Activated CD8-positive, alpha-beta T cell treated with anti-CD3 and anti-CD28 coated beads for 36 hours (primary cell): ENCODE data around the gene SFTPB. TPM values are rescaled to one million over a fixed set of nuclear protein-coding genes. Genes with fewer than 3 reads are reported as not detected.
A peak's percentile ranks its signal among the peaks of the same experiment; 100 is the strongest.

Experiments used
- ATAC-seq: fragments of 200-7000 bp; cut with Tn5 transposase; one replicate; pipeline ENCODE4 v1.10.0; 2021; ENCODE audit warnings: mild to moderate bottlenecking, moderate library complexity
- CTCF ChIA-PET: fragments of 350-600 bp; sonication (Branson Sonifier 250); formaldehyde crosslinking; loops from one replicate; lab custom pipeline; 2021; ENCODE audit warnings: antibody characterized with exemption; lab: Charles Lee
- POLR2A ChIA-PET: fragments of 350-600 bp; sonication (Branson Sonifier 250); formaldehyde crosslinking; loops from one replicate; lab custom pipeline; 2021; ENCODE audit warnings: antibody characterized with exemption; lab: Charles Lee
- DNase-seq: peaks from one replicate; pipeline ENCODE4 v3.0.0-alpha.2; 2020
- H3K27ac Mint-ChIP-seq: one replicate; pipeline ENCODE4 v1.8.0; 2021; ENCODE audit warnings: mild to moderate bottlenecking, mixed read lengths
- H3K27me3 Mint-ChIP-seq: one replicate; pipeline ENCODE4 v1.8.0; 2021; ENCODE audit warnings: mixed read lengths
- H3K36me3 Mint-ChIP-seq: one replicate; pipeline ENCODE4 v1.8.0; 2021; ENCODE audit warnings: low read depth, mixed read lengths
- H3K4me1 Mint-ChIP-seq: one replicate; pipeline ENCODE4 v1.8.0; 2021; ENCODE audit warnings: low read depth, mixed read lengths
- H3K4me3 Mint-ChIP-seq: one replicate; pipeline ENCODE4 v1.8.0; 2021; ENCODE audit warnings: mild to moderate bottlenecking, moderate library complexity, mixed read lengths
- H3K9me3 Mint-ChIP-seq: one replicate; pipeline ENCODE4 v1.8.0; 2021; ENCODE audit warnings: mixed read lengths
- intact Hi-C: fragments of 100-400 bp; cut with micrococcal nuclease; formaldehyde crosslinking; loops from one replicate; pipeline ENCODE4 v1.10.0; 2022
- total RNA-seq, 2 experiments: library from RNA; stranded (reverse); gene quantifications; one replicate each; pipeline ENCODE4 v1.2.3, GENCODE V29; 2021
- TF ChIP-seq, protein P1 (sequence below): fragments of 200-600 bp; IDR thresholded peaks from one replicate; pipeline ENCODE4 v1.8.0; 2022; ENCODE audit warnings: antibody characterized with exemption, mild to moderate bottlenecking

The SFTPB gene
- total RNA-seq, 2 experiments from 2014 or later, result not detected

DNA sequence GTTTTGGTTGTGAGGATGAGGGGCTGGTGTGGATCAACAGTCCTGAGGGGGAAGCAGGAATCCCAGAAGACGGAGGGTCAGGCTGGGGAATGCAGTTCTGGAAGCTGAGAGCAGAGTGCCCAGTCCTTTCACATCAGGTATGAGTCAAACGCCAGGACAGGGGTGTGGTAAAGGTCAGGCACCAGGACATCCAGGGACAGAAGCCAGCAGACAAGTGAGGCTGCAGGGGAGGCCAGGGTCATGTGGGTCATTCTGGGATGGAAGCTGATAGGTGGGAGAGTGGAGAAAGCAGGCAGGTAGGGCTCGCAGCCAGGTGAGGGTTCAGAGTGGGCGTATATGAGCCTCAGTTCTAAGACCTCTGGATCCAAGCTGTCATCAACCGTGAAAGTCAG, 13.4 kb upstream of the SFTPB start:
- Mint-ChIP-seq H3K27me3 (peaks cover 2% of the 10 kb centered on the region), H3K4me1 (peaks cover 15% of the 10 kb centered on the region), H3K9me3 (no peaks in the 10 kb centered on the region), H3K27ac (peak overlapping the region; percentile 37), H3K4me3 (peak overlapping the region; percentile 39), H3K36me3 (no peaks in the 10 kb centered on the region)
- no peak for ATAC-seq
- TF ChIP-seq, protein P1, sequence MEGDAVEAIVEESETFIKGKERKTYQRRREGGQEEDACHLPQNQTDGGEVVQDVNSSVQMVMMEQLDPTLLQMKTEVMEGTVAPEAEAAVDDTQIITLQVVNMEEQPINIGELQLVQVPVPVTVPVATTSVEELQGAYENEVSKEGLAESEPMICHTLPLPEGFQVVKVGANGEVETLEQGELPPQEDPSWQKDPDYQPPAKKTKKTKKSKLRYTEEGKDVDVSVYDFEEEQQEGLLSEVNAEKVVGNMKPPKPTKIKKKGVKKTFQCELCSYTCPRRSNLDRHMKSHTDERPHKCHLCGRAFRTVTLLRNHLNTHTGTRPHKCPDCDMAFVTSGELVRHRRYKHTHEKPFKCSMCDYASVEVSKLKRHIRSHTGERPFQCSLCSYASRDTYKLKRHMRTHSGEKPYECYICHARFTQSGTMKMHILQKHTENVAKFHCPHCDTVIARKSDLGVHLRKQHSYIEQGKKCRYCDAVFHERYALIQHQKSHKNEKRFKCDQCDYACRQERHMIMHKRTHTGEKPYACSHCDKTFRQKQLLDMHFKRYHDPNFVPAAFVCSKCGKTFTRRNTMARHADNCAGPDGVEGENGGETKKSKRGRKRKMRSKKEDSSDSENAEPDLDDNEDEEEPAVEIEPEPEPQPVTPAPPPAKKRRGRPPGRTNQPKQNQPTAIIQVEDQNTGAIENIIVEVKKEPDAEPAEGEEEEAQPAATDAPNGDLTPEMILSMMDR, result no peak
- DNase-seq, result no peak
- CTCF ChIA-PET, result interaction anchor here (0.7 to 9.7 kb wide), 5 partner anchors 18 to 133 kb away, joined by 3 to 134 read pairs (median 3); no protein-coding TSS in a partner anchor
- intact Hi-C loops, result loop anchor here (2.0 kb wide), 1 partner anchor 25 kb away; no protein-coding TSS in a partner anchor
- POLR2A ChIA-PET, result interaction anchor here (0.9 kb wide), 1 partner anchor 12 kb away, joined by 3 read pairs; the partner anchor contains the start of gene GNLY

- Mint-ChIP-seq H3K9me3 (no peaks in the 10 kb centered on the region), H3K27me3 (peaks cover 2% of the 10 kb centered on the region), H3K36me3 (no peaks in the 10 kb centered on the region), H3K4me1 (peaks cover 15% of the 10 kb centered on the region), H3K27ac (peak overlapping the region; percentile 37), H3K4me3 (peak overlapping the region; percentile 39)
- TF ChIP-seq, protein P1, result no peak
- intact Hi-C loops, result loop anchor here (2.0 kb wide), 1 partner anchor 26 kb away; no protein-coding TSS in a partner anchor
- POLR2A ChIA-PET, result interaction anchor here (0.9 kb wide), 1 partner anchor 13 kb away, joined by 3 read pairs; the partner anchor contains the start of gene GNLY
- no peak for DNase-seq
- CTCF ChIA-PET, result interaction anchor here (0.7 to 9.7 kb wide), 7 partner anchors 16 to 49 kb away, joined by 3 to 134 read pairs (median 4); no protein-coding TSS in a partner anchor
- peak; percentile 37 for ATAC-seq
Observed at GRCh38 chr2:85680707-85681371, 12.8 kb upstream of the SFTPB start.

GRCh38 chr2:85678794-85679672, 11.0 kb upstream of the SFTPB start:
- no peak overlapping the region for H3K27ac Mint-ChIP-seq
- ChIA-PET CTCF (interaction anchor here (0.7 to 9.7 kb wide), 13 partner anchors 13 to 192 kb away, joined by 3 to 134 read pairs (median 5); no protein-coding TSS in a partner anchor), POLR2A (interaction anchor here (1.2 kb wide), 1 partner anchor 42 kb away, joined by 3 read pairs; no protein-coding TSS in a partner anchor)
- H3K27me3 Mint-ChIP-seq, result peaks cover 2% of the 10 kb centered on the region
- H3K9me3 Mint-ChIP-seq, result no peaks in the 10 kb centered on the region
- no peaks in the 10 kb centered on the region for H3K36me3 Mint-ChIP-seq
- intact Hi-C loops, result no loop called here
- TF ChIP-seq, protein P1, result peak; percentile 97
- H3K4me3 Mint-ChIP-seq, result no peak overlapping the region
- ATAC-seq (peak; percentile 97), DNase-seq (peak; percentile 79)
- peaks cover 15% of the 10 kb centered on the region for H3K4me1 Mint-ChIP-seq

DNA sequence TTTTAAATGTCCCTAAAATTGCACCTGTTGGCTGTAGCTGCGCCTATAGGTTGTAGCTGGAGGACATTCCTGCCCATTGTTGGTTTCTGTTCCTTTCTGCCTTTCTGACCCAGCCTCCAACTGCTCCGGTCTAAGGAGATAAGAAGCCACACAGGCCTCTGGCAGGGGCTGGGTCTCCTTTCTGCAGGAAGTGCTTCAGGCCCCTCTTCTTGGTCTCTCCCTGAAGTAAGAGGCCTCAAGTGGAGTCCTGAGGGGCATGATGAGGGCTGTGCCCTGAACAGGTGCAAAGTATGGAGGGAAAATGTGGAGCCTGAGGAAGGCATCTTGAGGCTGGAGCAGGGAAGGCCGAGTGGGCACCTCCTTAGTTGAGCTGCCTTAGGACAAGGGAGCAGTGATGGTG, 10.4 kb upstream of the SFTPB start:
- no peak overlapping the region for H3K27ac Mint-ChIP-seq
- H3K4me3 Mint-ChIP-seq, result no peak overlapping the region
- no peaks in the 10 kb centered on the region for H3K36me3 Mint-ChIP-seq
- H3K27me3 Mint-ChIP-seq, result peaks cover 2% of the 10 kb centered on the region
- intact Hi-C loops, result no loop called here
- ATAC-seq (no peak), DNase-seq (no peak)
- no peaks in the 10 kb centered on the region for H3K9me3 Mint-ChIP-seq
- POLR2A ChIA-PET, result interaction anchor here (1.2 kb wide), 1 partner anchor 42 kb away, joined by 3 read pairs; no protein-coding TSS in a partner anchor
- peaks cover 15% of the 10 kb centered on the region for H3K4me1 Mint-ChIP-seq
- CTCF ChIA-PET, result interaction anchor here (1.2 to 9.7 kb wide), 6 partner anchors 20 to 136 kb away, joined by 4 to 134 read pairs (median 8); no protein-coding TSS in a partner anchor
- TF ChIP-seq, protein P1, result no peak
